Measurements from ENCODE around the gene DMWD. TPM values are rescaled to one million over a fixed set of nuclear protein-coding genes. Genes with fewer than 3 reads are reported as not detected.

Gene DMWD
- total and polyA plus RNA-seq, 2 of the 13 experiments (the other 11 are each of a cell fraction or from before 2014, with no cell fraction given), result 10.3 to 14.9 TPM

- no peak for TF ChIP-seq THAP9 (CRISPR knock-in tag; IDR thresholded peaks at IDR 0.05; ENCODE audit: borderline replicate concordance)
These were observed 11.7 kb upstream of the DMWD start (continued) for GRCh38 chr19:45804140-45804958.

- Histone ChIP-seq H3K79me2 (ENCODE audit: insufficient read depth, low read length) (no peaks in the 10 kb centered on the region), H4K20me1 (ENCODE audit: insufficient read depth, low read length) (no peaks in the 10 kb centered on the region), H3K4me3 (replicated peaks in 1 of 3; ENCODE audit: insufficient read depth in 1 of 3, low read depth in 2 of 3, low read length in 3 of 3) (no peak overlapping the region), H2AFZ (ENCODE audit: low read length) (no peak overlapping the region), H3K4me2 (ENCODE audit: low read depth, low read length) (no peak overlapping the region; the same call in 1 of the 2 replicates), H3K27ac (ENCODE audit: extremely low read length, insufficient read depth, low read length) (no peak overlapping the region), H3K9ac (ENCODE audit: insufficient read depth, low read depth, low read length) (no peak overlapping the region), H3K4me1 (ENCODE audit: insufficient read depth, low read length) (peaks cover 26% of the 10 kb centered on the region), H3K9me3 (ENCODE audit: low read length) (no peaks in the 10 kb centered on the region), H3K27me3 (ENCODE audit: control insufficient read depth in 1 of 2, insufficient read depth in 2 of 2, low read length in 2 of 2) (peaks cover 1 to 17% of the 10 kb centered on the region in 2 experiments; a peak in 2 of 5 replicates), H3K36me3 (replicated peaks in 1 of 2; ENCODE audit: control insufficient read depth in 1 of 2, insufficient read depth in 2 of 2, low read length in 2 of 2) (no peaks in the 10 kb centered on the region)
- CTCF ChIA-PET (ENCODE audit: low intra/inter-chr PET ratio, low total read pairs), result no interaction called here
- BruUV-seq (replicated peaks), result no TSS peak
- POLR2A ChIA-PET, result no interaction called here
- FAIRE-seq, result no peak
- ATAC-seq, result no peak
- intact Hi-C loops (cut with micrococcal nuclease; ENCODE audit: unreplicated experiment), result no loop called here
- WGBS (ENCODE audit: low lambda C conversion rate), result 24% methylated on average over 5 of the region's 7 CpGs
- no peak for DNase-seq (ENCODE audit: low spot score)
- TF ChIP-seq TBX3 (IDR thresholded peaks at IDR 0.05; ENCODE audit: borderline replicate concordance) (no peak), NR2C2 (CRISPR knock-in tag; IDR thresholded peaks at IDR 0.05; ENCODE audit: borderline replicate concordance) (no peak), ZNF20 (CRISPR knock-in tag; IDR thresholded peaks at IDR 0.05) (no peak), EHMT2 (IDR thresholded peaks at IDR 0.05; ENCODE audit: borderline replicate concordance, low read depth, low read length) (no peak), RXRA (CRISPR knock-in tag; IDR thresholded peaks at IDR 0.05) (no peak), SRSF1 (optimal IDR thresholded peaks at IDR 0.05; ENCODE audit: low read depth, low read length) (no peak), ZNF383 (CRISPR knock-in tag; IDR thresholded peaks at IDR 0.05; ENCODE audit: borderline replicate concordance) (no peak)
- in situ Hi-C loops (cut with HindIII; ENCODE audit: extremely low pct_ligation_motif_present, low pct_unique_long_range_greater_than_20kb), result no loop called here
These were observed 9.0 kb upstream of the DMWD start for GRCh38 chr19:45801603-45802175.
